ENCODE results near the gene MYCBP2. TPM values are rescaled to one million over a fixed set of nuclear protein-coding genes. Genes with fewer than 3 reads are reported as not detected.

Gene MYCBP2
- total RNA-seq, 3 donors from 2014 or later, result 179 to 282 (median 181) TPM

- H3K36me3 ChIP-seq, result no peaks in the 10 kb centered on the region
- no peak for TF ChIP-seq CTCF (IDR thresholded peaks at IDR 0.05)
- TF ChIP-seq POLR2A (IDR thresholded peaks at IDR 0.05), result no peak
- TF ChIP-seq POLR2AphosphoS5 (IDR thresholded peaks at IDR 0.05), result no peak
- no peaks in the 10 kb centered on the region for H3K9me3 ChIP-seq
- peak overlapping the region; percentile 92 to 100 (median 97) for H3K4me3 ChIP-seq
- no peaks in the 10 kb centered on the region for H3K27me3 ChIP-seq
- no peak for DNase-seq (ENCODE audit: low spot score in 2 of 2)
- peak overlapping the region; percentile 99 for H3K27ac ChIP-seq
- intact Hi-C loops (cut with DNase I; ENCODE audit: low total_unique reads), result no loop called here
- H3K4me1 ChIP-seq, result peaks cover 0 to 6% of the 10 kb centered on the region in 2 donors
Measured at GRCh38 chr13:77028202-77028601, 298.7 kb downstream of the MYCBP2 start.

- Histone ChIP-seq H3K27me3 (no peaks in the 10 kb centered on the region), H3K27ac (peak within 1 kb of the TSS; percentile 99), H3K9me3 (no peaks in the 10 kb centered on the region), H3K4me3 (peak within 1 kb of the TSS; percentile 92 to 100 (median 97)), H3K4me1 (peaks cover 0 to 6% of the 10 kb centered on the region in 2 donors), H3K36me3 (no peaks in the 10 kb centered on the region)
- peak; percentile 79 to 81 for DNase-seq (ENCODE audit: low spot score in 2 of 2)
- intact Hi-C loops (cut with DNase I; ENCODE audit: low total_unique reads), result loop anchor here (2.0 kb wide), 1 partner anchor 78 kb away; the partner anchor contains the start of gene ACOD1
- TF ChIP-seq CTCF (IDR thresholded peaks at IDR 0.05), result no peak
- peak; percentile 69 to 89 (median 75) for TF ChIP-seq POLR2AphosphoS5 (IDR thresholded peaks at IDR 0.05)
Measured at GRCh38 chr13:77026861-77027621, 299.9 kb downstream of the MYCBP2 start, which contains the start of gene FBXL3. FBXL3 (minus strand) TSS chr13:77027159; CDS start chr13:77021860, 5,299 bp downstream.

GRCh38 chr13:77026255-77026860 lies 300.5 kb downstream of the MYCBP2 start:
- no peak for TF ChIP-seq POLR2A (IDR thresholded peaks at IDR 0.05)
- TF ChIP-seq POLR2AphosphoS5 (IDR thresholded peaks at IDR 0.05), result peak in 2 of 3 donors; percentile 25 to 52
- H3K4me1 ChIP-seq, result peaks cover 0 to 6% of the 10 kb centered on the region in 2 donors
- intact Hi-C loops (cut with DNase I; ENCODE audit: low total_unique reads), result loop anchor here (2.0 kb wide), 1 partner anchor 78 kb away; the partner anchor contains the start of gene ACOD1

DNA sequence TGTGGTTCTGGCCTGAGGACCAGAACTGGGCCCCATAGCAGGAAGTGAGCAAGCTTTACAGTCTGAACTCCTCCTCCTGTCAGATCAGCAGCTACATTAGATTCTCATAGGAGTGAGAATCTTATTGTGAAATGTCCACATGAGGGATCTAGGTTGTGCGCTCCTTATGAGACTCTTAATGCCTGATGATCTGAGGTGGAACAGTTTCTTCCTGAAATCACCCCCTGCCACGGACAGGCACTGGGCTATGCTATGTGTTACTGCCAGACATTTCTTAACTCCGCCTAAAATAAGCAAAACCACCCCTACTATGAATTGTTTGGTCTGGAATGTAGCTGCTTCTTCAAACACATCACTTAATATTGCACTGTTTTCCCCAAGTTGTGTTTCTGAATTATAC lies 304.6 kb downstream of the MYCBP2 start:
- H3K4me1 ChIP-seq, result peaks cover 0 to 16% of the 10 kb centered on the region in 2 donors

More at GRCh38 chr13:77026255-77026860, 300.5 kb downstream of the MYCBP2 start:
- Histone ChIP-seq H3K27me3 (no peaks in the 10 kb centered on the region), H3K4me3 (peak overlapping the region; percentile 92 to 100 (median 97)), H3K27ac (peak overlapping the region; percentile 99), H3K9me3 (no peaks in the 10 kb centered on the region), H3K36me3 (no peaks in the 10 kb centered on the region)
- DNase-seq (ENCODE audit: low spot score in 2 of 2), result peak; percentile 69 to 85

GRCh38 chr13:77019756-77020155 lies 307.1 kb downstream of the MYCBP2 start:
- intact Hi-C loops (cut with DNase I; ENCODE audit: low total_unique reads), result no loop called here
- Histone ChIP-seq H3K4me3 (no peak overlapping the region), H3K9me3 (no peaks in the 10 kb centered on the region), H3K27me3 (no peaks in the 10 kb centered on the region), H3K36me3 (no peaks in the 10 kb centered on the region), H3K4me1 (peaks cover 0 to 14% of the 10 kb centered on the region in 2 donors), H3K27ac (no peak overlapping the region)
- DNase-seq (ENCODE audit: low spot score in 2 of 2), result no peak
- no peak for TF ChIP-seq POLR2A (IDR thresholded peaks at IDR 0.05)
- no peak for TF ChIP-seq POLR2AphosphoS5 (IDR thresholded peaks at IDR 0.05)
- no peak for TF ChIP-seq CTCF (IDR thresholded peaks at IDR 0.05)

More for the DNA sequence above, 304.6 kb downstream of the MYCBP2 start:
- no peak for TF ChIP-seq CTCF (IDR thresholded peaks at IDR 0.05)
- no peak for TF ChIP-seq POLR2AphosphoS5 (IDR thresholded peaks at IDR 0.05)
- TF ChIP-seq POLR2A (IDR thresholded peaks at IDR 0.05), result no peak
- Histone ChIP-seq H3K9me3 (no peaks in the 10 kb centered on the region), H3K27ac (peak overlapping the region; percentile 26 to 56), H3K27me3 (no peaks in the 10 kb centered on the region), H3K4me3 (peak overlapping the region in 1 of 3 donors; percentile 92), H3K36me3 (no peaks in the 10 kb centered on the region)
- intact Hi-C loops (cut with DNase I; ENCODE audit: low total_unique reads), result no loop called here
- DNase-seq (ENCODE audit: low spot score in 2 of 2), result no peak
